Endothelial cell of hepatic sinusoid (primary cell): ENCODE measurements around the gene INF2.

Experiments
- in situ Hi-C: cut with HindIII; loops from 2 replicates; pipeline ENCODE4 v1.10.0; 2017; ENCODE audit warnings: low sequenced_read_pairs

Gene INF2

DNA sequence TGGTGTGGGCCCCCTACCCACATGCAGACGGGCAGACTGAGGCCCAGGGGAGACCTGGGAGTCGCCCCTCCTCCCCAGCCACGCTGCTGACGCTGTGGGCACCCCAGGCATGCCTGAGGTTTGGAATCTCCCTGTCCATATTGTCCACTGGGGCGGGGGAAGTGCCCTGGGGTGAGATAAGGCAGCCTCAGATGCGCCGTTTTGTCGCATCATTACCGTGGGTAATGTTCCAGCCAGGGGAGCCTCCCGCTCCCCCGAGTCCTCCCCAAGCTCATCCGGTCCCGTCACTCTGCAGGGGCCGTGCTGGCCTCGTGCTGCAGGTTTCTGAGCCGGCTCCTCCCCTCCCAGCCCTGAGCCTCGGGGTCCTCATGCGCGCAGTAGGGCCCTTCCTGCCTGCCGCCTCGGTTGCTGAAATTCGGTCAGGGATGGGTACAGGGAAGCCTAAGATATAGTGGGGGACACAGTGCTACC is 11.4 kb downstream of the INF2 start:
- in situ Hi-C loops: no loop called here

DNA sequence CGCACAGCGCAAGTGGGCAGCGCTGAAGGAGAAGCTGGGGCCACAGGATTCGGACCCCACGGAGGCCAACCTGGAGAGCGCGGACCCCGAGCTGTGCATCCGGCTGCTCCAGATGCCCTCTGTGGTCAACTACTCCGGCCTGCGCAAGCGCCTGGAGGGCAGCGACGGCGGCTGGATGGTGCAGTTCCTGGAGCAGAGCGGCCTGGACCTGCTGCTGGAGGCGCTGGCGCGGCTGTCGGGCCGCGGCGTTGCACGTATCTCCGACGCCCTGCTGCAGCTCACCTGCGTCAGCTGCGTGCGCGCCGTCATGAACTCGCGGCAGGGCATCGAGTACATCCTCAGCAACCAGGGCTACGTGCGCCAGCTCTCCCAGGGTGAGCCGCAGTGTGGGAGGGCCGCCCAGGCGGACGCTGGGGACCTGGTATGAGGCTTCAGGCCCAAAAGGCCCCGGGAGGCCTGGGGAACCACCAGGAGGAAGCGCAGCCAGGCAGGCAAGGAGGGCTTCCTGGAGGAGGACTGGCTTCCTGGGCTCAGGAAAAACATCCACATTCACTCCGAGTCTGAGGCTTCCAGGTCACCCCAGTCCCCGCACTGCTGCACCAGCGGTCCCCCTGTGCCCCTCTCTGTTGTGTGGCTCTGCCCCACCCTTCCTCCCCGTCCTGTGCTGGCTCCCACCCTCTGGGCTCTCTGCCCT is 12.1 kb downstream of the INF2 start:
- in situ Hi-C loops: no loop called here

DNA sequence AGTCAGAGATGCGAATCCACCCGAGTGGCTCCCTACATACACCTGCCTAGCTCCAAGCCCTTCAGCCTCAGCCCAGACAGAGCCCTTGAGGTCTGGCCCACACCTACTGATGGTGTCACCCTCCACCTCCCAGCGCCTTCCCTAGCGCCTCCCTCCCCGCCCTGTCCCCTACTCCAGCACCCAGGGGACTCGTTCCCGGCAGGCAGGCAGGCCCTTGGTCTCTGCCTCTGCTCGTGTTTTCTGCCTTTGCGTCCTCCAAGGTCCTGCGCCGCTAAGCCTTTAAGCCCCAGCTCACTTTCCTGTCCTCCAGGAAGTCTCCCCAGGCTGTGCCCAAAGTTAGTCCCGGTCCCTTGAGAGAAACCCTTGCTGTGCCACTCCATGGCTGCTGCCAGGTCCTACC is 12.7 kb downstream of the INF2 start:
- in situ Hi-C loops: no loop called here

DNA sequence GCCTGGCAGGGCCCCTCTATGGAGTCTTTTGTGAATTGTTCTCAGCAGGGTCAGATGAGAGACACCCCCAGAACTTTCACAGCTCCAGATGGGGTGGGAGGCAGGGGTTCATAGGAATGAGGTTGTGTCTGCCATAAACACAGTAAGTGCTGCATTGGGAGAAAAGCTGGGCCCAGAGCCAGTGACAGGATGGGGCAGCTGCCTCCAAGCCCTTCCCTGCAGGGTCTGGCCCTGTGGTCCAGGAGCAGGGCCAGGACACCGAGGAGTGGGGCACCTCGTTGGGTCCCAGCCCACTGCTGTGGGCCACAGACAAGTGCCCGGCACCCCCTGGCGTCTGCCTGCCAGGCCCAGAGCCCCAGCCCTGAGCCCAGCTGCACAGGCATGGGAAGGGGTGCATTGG is 13.3 kb downstream of the INF2 start:
- in situ Hi-C loops: no loop called here

DNA sequence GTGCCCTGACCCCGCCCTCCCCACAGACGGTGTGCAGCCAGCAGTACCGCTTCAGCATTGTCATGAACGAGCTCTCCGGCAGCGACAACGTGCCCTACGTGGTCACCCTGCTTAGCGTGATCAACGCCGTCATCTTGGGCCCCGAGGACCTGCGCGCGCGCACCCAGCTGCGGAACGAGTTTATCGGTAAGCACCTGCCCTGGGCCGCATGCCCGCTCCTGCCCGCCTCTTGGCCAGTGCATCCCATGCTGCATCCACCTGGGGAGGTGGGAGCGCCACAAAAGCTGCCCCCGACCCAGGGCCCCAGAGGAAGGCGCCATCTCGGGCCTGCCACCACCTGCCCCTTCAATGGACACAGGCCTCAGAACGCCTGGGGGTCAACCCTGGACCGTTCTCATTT is 13.9 kb downstream of the INF2 start:
- in situ Hi-C loops: no loop called here

DNA sequence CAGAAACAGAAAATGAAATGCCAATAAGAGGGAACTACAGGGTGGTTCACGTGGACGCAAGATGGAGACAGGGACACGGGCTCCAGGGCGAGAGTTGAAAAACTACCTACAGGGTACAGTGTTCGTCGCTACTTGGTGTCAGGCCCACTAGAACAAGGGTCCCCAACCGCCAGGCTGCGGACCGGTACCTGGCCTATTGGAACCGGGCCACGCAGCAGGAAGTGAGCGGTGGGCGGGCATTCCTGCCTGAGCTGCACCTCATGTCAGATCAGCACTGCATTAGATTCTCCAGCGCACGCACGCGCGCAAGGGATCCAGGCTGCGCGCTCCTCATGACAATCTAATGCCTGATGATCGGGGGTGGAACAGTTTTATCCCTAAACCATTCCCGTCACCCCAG is 14.8 kb downstream of the INF2 start:
- in situ Hi-C loops: no loop called here

DNA sequence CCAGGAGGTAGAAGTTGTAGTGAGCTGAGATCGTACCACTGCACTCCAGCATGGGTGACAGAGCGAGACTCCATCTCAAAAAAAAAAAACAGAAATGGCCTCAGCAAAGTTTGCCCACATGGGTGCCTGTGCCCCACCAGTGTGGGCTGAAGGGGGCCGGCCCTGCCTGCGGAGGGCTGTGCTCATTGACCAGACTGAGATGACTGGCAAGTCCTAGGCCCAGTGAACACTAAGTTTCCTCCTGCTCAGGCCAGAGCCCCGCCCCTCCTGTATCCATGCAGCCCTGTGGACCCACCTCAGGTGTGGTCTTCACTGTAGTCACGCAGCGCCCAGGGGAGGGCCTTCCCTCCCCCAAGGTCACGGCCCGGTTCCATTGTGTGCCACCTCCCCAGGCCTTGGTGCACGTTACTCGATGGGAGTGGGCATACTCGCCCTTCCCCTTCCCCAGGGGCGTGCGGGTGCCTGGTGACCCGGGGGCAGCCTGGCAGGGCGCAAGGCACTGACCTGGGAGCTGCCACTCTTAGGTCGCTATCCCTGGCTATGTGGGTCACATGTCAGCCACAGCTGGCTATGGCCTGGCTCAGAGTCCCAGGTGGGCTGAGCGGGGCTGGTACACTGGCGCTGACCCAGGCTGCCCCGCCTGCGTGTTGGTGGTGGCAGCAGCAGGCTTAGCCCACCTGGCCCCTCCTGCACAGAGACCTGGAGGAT is 16.1 kb downstream of the INF2 start:
- in situ Hi-C loops: no loop called here

DNA sequence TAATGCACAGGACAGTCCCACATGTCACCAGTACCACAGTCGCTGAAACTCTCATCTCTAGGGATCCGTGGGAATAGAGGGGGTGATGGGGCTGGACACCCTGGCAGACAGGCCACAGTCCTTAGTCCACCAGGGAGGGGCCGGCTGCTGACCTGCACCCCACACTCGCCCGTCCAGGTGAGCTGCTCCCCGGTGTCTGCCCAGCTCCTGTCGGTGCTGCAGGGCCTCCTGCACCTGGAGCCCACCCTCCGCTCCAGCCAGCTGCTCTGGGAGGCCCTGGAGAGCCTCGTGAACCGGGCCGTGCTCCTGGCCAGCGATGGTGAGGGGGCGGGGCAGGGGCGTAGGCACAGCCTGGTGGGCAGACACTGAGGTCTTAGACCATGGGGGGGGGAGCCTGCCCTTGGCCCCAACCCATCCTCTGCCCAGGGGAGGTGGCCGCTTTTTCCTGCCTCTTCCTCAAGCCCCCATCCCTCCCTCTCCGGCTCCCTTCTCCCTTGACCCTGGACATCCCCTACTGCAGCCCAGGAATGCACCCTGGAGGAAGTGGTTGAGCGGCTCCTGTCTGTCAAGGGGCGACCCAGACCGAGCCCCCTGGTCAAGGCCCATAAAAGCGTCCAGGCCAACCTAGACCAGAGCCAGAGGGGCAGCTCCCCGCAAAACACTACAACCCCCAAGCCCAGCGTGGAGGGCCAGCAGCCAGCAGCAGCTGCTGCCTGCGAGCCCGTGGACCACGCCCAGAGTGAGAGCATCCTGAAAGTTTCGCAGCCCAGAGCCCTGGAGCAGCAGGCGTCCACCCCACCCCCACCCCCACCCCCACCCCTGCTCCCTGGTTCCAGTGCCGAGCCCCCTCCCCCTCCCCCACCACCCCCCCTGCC is 17.6 kb downstream of the INF2 start:
- in situ Hi-C loops: no loop called here

DNA sequence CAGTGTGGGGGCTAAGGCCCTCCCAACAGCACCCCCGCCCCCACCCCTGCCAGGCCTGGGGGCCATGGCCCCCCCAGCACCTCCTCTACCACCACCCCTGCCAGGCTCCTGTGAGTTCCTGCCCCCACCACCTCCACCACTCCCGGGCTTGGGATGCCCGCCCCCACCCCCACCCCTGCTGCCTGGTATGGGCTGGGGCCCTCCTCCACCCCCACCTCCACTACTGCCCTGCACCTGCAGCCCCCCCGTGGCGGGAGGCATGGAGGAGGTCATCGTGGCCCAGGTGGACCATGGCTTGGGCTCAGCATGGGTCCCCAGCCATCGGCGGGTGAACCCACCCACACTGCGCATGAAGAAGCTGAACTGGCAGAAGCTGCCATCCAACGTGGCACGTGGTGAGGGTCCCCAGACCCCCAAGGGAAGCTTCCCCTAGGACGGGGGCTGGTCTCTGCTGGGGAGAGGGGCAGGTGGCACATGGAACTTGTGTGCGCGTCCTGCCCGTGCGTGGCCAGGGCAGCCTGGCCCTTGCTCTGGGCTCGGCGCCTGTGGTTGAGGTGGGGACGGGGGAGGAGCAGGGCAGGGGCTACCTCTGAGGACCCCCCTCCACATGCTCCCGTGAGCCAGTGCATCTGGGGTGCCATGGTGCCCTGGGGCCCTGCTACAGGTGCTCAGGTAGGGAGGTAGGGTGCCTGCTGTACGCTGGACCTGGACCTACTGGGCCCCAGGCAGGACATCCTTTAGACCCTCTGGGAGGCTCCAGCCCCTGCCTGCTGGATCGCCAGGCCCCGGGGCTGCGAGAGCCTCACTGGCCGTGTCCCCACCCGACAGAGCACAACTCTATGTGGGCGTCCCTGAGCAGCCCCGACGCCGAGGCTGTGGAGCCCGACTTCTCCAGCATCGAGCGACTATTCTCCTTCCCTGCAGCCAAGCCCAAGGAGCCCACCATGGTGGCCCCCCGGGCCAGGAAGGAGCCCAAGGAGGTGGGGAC is 18.5 kb downstream of the INF2 start:
- in situ Hi-C loops: no loop called here

DNA sequence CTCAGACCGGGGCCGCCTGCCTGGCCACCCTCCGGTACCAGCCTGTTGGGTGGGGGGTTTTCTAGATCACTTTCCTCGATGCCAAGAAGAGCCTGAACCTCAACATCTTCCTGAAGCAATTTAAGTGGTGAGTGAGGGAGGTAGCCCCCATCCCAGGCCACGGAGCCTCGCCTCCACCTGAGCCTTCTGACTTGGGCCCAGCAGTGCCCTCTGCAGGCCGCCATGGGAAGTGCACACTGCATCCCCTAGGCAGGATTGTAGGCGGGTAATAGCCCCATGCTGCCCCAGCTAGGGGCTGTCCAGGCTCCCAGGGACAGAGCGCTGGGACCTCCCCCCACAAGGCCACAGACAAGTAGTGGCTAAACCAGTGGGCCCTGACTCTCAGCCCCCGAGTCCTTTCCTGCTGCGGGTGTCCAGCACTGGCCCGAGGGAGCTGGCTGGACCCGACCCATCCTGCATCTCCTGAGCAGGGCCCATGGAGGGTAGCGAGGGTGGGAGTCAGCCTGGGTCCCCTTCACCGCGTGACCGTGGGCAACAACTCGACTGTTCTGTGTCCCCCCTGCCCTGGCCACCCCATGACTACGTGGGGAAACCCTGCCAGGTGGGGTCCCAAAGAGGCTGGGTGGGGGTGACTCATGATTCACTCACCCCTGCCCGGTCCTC is 19.3 kb downstream of the INF2 start:
- in situ Hi-C loops: no loop called here

DNA sequence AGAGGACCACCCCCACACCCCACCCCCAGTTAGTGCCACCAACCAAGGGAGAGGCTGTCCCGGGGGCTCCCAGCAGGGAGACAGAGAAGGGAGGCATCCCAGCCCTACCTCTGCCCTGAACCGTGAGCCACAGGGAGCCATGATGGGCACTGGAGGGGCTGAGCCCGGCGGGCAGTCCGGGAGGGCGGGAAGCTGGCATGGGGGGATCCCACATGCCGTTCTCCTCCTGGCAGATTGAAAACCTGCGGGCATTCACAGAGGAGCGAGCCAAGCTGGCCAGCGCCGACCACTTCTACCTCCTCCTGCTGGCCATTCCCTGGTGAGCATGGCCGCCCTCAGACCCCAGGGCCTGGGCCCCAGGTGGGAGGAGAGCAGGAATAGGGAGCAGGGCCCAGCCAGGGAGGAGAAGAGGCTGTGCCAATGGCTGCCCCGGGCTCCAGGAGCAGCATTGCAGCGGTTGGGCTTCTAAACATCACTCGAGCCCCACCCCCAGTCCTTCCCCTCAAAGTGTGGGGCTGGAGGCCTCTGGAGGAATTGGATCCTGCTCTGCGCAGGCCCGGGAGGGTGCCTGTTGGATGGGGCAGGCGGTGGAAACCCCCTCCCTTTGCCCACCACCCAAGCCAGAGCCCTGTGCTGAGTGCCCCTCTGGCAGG is 20.1 kb downstream of the INF2 start:
- in situ Hi-C loops: loop anchor here (10.0 kb wide), 2 partner anchors 85 to 115 kb away; no protein-coding TSS in a partner anchor

DNA sequence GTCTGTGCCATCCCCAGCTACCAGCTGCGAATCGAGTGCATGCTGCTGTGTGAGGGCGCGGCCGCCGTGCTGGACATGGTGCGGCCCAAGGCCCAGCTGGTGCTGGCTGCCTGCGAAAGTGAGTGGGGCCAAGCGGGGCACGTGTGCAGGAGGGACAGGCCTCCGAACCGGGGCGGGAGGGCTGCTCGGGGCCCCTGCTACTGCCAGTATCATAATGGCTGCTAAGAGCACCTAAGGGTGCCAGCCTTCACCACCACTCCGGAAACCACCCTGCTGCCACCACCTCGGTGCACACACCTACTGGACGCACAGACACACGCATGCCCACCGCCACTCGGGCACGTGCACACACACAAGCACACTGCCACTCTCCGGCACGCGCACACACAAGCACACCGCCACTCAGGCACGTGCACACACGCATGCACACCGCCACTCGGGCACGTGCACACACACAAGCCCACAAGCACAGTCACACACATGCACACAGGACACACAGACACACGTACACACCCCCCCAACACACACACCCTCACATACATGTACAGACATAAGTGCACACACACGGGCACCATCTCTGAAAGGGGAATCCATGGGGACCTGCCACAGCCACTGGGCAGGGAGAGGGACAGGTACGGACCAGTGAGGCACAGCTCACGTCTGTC is 20.8 kb downstream of the INF2 start:
- in situ Hi-C loops: loop anchor here (10.0 kb wide), 2 partner anchors 85 to 115 kb away; no protein-coding TSS in a partner anchor

DNA sequence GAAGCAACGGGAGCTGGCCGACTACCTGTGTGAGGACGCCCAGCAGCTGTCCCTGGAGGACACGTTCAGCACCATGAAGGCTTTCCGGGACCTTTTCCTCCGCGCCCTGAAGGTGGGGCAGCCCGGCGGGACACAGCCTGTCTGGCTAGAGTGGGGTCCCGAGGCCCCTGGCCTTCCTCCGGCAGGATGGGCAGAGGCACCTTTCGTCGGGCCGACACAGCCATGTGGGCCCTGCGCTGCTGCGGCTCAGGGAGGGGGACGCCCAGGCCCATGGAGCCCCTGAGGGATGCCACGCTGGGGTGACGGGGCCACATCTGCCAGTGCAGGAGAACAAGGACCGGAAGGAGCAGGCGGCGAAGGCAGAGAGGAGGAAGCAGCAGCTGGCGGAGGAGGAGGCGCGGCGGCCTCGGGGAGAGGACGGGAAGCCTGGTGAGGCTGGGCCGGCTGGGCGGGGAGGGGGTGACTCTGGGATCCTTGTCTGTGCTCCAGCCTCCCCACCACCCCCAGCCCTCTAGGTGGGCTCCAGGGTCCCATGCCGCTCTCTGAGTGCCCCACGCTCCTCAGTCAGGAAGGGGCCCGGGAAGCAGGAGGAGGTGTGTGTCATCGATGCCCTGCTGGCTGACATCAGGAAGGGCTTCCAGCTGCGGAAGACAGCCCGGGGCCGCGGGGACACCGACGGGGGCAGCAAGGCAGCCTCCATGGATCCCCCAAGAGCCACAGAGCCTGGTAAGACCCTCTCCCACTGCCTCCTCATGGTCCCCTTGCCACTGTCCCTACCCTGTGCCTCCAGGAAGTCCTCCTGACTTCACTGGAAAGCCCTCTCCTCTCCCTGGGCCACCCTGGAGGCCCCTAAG is 23.7 kb downstream of the INF2 start:
- in situ Hi-C loops: loop anchor here (10.0 kb wide), 2 partner anchors 88 to 112 kb away; no protein-coding TSS in a partner anchor

DNA sequence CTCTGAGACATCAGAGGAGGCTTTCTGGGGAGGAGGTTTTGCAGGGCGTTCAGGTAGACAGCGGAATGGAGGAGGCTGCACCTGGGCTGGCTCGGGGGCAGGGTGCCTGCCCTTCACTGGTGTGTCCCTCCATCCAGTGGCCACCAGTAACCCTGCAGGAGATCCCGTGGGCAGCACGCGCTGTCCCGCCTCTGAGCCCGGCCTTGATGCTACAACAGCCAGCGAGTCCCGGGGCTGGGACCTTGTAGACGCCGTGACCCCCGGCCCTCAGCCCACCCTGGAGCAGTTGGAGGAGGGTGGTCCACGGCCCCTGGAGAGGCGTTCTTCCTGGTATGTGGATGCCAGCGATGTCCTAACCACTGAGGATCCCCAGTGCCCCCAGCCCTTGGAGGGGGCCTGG is 24.6 kb downstream of the INF2 start:
- in situ Hi-C loops: loop anchor here (10.0 kb wide), 2 partner anchors 89 to 111 kb away; no protein-coding TSS in a partner anchor

DNA sequence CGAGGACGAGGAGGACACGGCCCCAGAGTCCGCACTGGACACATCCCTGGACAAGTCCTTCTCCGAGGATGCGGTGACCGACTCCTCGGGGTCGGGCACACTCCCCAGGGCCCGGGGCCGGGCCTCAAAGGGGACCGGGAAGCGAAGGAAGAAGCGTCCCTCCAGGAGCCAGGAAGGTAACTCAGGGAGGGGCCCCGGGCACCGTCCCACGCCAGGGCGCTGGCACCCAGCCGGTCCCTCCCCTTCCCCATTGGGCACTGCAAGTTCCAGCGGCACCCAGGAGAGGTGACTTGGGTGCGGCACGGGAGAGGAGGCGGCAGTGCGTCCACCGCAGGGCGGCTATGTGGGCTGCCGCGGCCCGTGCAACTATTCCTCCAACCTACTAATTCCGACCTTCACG is 25.3 kb downstream of the INF2 start:
- in situ Hi-C loops: loop anchor here (10.0 kb wide), 2 partner anchors 90 to 110 kb away; no protein-coding TSS in a partner anchor

DNA sequence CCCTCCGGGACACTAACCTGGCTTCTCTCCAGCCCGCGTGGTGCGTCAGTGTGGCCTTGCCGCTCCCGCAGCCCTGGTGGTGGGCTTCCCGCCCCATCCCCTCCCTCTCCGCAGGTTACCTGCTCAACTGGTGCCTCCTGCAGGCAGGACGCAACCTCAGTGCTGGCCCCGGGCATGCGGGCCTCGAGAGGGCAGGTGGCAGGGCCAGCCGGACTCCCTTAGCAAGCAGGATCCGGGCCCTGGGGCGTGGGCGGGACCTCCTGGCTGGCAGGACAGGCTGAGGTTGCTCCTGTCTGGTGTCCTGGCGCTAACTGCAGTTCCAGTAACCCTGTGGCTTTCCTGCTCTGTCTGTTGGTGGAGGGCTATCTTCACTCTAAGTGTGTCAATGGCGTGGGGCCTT is 26.0 kb downstream of the INF2 start:
- in situ Hi-C loops: loop anchor here (10.0 kb wide), 2 partner anchors 91 to 109 kb away; no protein-coding TSS in a partner anchor

DNA sequence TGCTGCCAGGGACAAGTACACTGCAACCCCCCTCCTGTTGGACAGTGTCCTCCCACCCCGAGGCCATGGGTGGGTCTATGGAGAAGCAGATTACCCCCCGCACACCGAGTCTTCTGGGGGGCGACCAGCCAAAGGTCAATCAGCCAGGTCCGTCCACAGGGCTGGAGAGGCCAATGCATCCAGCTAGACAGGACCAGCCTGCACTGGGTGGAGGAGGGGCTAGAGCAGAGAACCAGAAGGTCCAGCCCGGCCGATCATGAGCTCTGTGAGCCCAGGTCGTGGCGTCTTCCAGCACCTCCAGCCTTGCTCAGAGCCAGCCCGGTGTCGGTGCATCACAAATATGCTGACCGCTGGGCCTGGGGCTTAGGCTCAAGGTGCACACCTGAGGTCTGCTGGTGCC is 26.5 kb downstream of the INF2 start:
- in situ Hi-C loops: loop anchor here (10.0 kb wide), 2 partner anchors 91 to 109 kb away; no protein-coding TSS in a partner anchor
